CMK (cell line): ENCODE data around the gene NFKBIZ.
"Not testable (repeated sequence)": the region's sequence is repeated elsewhere in the genome, so short reads cannot be mapped to it uniquely, and the experiment has no call there.

Source experiments
- DNase-seq: peaks from one replicate; pipeline ENCODE4 v3.0.0-alpha.2; 2010; ENCODE audit warnings: low read depth

The NFKBIZ gene

DNA sequence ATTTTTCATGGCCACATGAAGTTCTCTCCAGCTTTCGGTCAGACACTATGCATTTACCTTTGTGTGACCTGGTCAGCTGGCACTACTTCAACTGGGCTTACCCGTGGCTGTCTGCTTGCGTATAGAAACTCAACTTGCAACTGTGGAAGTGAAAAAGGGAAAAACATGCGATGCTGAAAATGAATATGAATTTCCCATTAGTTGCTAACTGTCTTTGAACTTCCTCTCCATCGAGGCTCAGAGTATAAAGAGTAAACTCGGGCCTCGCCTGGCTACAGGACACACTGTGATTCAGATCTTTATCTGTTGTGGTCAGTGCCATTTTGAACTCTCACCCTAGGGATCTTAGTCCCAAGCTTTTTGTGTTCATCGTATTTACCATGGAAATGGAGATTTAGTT lies 26.8 kb downstream of the NFKBIZ start:
- DNase-seq, result no peak

DNA sequence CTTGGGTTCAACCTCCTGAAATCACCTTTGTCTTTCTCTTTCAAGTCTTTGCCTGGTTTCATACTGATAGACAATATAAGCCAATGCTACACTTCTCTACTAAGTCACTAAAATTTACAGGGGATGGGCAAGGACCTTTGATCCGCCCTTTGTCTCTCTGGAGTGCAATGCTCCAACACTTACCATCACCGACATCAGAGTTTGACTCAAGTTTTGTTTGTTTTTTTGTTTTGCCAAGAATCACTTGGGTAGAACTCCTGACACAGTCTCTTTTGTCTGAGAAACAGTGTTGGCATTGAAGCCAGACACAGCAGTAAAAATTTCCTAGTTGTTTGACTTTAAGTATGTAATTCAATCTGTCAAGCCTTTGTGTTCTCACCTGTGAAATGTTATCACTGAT lies 29.3 kb downstream of the NFKBIZ start:
- no peak for DNase-seq

DNA sequence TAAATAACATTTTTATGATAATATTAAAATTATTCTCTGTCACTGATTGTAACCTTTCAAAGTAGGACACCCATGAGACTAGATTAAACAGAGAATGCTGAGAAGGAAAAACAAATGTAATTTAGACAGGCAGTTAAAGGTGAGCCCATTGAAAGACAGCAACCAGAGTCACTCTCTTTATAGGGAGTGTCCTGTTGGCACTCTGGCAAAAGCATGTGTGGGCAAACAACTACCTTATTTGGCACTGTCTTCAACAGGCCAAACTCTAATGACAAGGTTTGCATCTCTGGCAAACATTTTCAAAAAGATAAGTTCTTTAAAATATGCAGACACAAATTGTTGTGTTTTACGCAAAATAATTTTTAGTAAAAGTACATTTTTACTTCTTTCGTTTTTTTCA lies 29.8 kb downstream of the NFKBIZ start:
- DNase-seq, result no peak

DNA sequence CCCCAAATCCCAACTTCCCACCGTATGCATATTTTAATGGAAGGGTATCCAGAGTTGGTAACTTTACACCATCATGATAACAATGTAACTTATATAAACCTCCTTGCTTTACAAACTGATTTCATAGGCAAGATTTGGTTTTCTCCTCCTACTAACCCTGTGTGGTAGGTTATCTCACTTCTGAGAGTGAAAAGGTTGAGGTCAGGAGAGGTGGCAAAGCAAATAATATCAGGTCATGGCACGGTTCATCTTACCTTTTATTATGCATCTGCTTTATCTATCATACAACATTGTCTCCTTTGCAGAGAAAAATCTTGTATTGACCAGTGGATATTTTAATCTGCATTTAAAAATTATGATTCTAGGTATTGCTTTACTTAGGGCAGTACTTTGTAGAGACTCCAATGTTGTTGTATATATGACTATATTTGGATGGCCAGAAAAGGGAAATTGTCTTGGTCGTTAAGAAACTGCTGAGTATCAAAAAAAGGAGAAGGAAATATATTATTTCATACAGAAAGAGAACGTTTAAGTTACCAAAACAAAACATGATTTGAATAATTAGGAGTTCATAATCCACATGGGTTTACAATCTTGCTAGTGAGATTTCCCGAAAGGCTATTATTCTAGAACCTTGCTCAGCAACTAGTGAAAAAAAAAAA lies 30.4 kb downstream of the NFKBIZ start:
- DNase-seq, result no peak

DNA sequence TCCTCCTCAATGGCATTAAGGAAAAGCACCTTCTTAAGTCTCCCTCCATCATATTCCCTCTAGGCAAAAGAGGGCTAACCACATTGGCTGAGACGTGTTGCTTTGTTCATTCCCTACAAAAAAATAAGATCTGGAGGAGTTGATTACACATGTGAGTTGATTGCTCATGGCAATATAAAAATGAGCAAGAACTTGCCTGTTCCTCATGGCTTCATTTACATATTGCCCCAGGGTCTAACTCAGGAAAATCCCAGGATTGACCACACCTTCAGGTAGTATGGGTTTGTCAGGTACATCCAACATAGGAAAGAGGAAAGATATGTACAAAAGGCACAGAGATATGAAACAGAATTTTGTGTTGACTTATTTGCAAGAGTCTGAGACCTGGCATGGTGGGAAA lies 35.5 kb downstream of the NFKBIZ start:
- no peak for DNase-seq

DNA sequence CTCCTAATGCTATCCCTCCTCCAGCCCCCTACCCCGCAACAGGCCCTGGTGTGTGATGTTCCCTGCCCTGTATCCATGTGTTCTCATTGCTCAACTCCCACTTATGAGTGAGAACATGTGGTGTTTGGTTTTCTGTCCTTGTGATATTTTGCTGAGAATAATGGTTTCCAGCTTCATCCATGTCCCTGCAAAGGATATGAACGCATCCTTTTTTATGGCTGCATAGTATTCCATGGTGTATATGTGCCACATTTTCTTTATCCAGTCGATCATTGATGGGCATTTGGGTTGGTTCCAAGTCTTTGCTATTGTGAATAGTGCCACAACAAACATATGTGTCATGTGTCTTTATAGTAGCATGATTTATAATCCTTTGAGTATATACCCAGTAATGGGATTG lies 36.3 kb downstream of the NFKBIZ start:
- DNase-seq, result not testable (repeated sequence)

DNA sequence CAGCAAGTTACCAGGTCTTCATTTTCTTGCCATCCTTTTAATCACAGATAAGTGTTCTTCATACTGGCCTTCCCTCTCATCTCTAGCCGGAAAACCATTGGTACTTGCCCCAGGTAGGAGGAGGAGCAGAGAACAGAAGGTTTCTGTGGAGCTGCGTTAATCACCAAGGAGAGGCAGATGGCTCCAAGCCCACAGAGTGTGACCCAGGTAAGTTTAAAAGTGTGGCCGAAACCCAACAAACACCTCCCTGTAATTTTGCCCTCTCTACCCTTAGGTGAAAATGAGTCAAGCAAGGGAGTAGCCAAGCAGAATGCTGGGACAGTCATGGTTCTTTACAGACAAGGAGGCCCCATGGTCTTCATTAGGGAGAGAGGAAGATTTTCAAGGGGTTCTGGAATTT lies 37.3 kb downstream of the NFKBIZ start:
- no peak for DNase-seq

DNA sequence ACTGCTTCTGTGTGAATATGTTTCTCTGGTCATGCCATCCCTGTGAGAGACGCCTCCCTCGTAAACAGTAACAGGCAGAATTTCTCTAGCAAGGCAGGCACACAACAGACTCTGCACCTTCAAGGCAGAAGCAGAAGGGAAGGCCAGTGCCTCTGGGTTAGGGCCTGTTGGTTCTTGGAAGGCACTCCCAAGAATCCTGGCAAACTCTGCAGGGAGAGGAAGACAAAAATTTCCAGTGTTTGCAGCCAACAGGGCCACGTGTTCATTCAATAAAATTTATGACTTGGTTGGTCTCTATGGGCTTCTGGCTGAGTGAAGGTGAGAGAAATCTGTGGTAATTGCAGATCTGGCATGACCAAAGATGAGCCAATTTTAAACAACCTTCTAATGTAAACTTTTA lies 39.3 kb downstream of the NFKBIZ start:
- no peak for DNase-seq

DNA sequence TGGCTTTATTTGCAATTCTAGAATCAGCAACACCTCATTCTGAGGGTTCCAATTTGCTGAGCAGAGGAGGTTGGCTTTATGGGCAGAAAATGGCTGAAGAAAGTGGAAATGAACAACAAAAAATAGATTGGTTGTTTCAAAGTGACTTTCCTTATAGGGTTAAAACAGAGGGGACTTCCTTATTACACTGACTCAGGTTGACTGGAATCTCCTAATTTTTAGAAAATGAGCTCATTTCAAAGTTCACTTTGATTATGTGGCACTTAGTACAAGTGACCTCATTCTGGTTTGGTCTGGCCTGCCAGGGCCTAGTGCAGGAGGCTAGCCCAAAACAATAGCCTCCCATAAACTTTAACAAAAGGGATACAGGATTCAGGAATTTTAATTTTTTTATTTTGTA lies 41.4 kb downstream of the NFKBIZ start:
- no peak for DNase-seq

DNA sequence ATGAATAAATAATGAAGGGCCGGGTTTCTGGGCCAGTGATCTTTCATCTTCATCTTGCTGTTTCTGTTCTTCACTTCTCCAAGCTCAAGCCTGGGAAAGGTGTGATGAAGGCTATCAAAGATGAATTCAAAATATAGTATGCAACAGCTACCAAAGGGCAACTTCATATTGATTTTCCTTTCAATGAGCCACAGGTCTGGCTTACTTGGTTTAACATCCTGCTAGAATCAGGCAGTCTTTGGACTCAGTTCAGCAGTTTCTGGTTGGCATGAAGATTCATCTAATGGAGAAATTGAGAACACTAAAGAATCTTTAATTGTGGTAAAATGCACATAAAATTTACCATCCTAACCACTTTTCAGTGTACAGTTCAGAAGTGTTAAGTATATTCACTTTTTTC lies 43.3 kb downstream of the NFKBIZ start:
- DNase-seq, result no peak

DNA sequence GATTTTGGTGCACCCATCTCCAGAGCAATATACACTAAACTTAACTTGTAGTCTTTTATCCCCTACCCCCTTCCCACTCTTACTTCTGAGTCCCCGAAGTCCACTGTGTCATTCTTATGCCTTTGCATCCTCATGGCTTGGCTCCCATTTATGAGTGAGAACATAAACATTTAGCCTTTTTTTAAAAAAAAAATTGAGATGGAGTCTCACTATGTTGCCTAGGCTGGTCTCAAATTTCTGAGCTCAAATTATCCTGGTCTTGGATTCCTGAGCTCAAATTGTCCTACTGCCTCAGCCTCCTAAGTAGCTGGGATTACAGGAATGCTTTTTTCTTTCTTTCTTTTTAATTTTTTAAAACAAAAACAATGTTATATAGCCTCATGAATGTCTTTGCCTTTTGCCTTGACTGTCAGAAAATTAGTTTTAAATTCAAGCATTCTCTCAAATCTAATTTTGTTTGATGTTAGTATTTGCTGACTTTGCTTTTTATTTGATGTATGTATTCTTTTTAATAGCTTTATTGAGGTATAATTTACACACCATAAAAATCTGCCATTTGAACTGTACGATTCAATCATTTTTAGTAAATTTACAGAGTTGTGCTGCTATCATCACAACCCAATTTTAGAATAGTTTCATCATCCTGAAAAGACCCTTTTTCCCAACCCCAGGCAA lies 46.9 kb downstream of the NFKBIZ start:
- no peak for DNase-seq

DNA sequence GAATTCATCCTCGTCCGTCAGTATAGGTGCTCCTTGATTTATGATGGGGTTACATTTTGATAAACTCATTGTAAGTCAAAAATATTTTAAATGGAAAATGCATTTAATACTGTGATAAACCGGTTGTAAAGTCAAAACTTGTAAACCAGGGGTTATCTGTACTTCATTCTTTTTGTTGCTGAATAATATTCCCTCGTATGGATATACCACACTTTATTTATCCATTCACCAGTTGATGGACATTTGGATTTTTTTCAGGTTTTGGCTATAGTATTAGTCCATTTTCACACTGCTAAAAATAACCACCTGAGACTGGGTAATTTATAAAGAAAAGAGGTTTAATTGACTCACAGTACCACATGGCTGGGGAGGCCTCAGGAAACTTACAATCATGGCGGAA lies 47.7 kb downstream of the NFKBIZ start:
- no peak for DNase-seq

DNA sequence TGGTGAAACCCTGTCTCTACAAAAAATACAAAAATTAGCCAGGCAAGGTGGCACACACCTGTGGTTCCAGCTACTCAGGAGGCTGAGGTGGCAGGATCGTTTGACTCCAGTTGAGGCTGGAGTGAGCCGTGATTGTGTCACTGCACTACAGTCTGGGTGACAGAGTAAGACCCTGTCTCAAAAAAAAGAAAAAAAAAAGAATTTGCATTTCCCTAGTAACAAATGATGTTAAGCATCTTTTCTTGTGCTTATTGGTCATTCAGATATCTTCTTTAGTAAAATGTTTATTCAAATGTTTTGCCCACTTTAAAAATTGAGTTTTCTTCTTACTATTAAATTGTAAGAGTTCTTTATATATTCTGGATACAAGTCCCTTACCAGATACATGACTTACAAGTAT lies 48.7 kb downstream of the NFKBIZ start:
- DNase-seq, result no peak

DNA sequence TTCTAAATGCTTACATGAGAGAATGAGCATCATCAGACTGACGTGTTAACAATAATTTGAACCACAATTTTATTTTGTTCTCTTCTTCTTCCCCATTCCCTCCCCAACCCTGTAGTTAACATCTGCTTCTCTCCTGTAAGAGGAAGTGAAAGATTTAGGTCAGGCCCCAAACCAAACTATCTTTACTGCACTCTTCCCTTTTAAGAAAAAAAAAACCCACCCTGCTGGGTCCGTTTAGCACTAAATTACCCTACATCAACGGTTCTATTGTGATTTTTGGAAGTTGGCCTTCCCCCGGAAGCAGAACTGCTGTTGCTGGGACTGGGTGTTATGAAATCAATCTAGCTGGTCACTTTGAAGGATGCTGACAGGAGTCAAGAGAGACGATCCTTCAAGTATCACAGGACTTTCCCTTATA lies 49.4 kb downstream of the NFKBIZ start:
- DNase-seq, result no peak

DNA sequence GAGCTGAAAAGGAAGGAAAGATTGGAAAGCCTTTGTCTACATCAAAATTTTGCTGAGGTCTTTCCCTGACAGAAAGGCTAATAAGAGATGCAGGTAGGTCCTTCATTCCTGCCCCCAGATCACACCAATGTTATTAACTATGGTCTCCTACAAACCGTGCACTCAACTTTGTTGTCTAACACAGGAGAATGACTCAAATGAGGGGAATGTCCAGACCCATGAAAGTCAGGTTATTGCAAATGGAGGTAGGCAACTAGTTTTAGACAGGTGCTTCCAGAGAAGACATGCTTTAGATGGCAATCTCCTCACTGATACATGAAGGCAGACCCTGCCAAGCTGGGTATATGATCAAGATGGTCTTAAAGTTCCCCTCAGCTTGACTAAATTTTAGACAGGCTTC lies 51.0 kb downstream of the NFKBIZ start:
- DNase-seq, result no peak

DNA sequence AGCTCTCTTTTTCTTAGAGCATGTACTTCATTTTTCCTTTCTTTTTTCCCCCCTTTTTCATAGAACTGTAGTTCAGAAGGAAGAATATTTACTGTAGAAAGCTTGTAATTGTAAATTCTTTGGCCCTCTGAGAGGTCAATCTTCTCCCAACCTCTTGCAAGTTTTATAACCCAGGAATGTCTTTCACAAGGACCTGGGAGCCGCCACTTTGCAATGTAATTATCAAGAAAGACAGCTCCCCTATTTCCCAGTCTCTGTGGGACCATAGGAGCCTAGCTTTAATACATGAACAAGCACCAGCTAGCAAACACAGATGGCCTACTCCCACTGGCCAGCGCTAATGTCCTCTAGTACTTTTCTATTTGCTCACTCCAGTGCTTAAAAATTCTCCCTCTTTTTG lies 51.4 kb downstream of the NFKBIZ start:
- no peak for DNase-seq

DNA sequence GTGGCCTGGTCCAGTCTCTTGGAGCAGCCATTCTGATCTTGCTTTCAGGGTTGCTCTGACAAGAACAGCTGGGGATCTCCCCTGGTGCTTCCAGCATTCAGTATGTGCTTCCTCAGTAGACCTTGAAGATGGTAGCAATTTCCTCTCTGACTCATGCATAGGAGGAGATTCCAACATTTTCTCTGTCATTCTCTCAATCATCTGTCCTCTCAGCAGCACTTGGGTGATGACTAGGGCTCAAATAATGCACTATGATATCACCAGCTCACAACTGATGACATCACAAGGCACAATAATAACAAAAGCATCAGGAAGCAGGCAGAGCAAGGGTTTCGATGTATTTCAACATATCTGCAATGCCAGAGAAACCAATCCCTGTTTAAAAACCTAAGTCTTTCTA lies 52.7 kb downstream of the NFKBIZ start:
- DNase-seq, result no peak

DNA sequence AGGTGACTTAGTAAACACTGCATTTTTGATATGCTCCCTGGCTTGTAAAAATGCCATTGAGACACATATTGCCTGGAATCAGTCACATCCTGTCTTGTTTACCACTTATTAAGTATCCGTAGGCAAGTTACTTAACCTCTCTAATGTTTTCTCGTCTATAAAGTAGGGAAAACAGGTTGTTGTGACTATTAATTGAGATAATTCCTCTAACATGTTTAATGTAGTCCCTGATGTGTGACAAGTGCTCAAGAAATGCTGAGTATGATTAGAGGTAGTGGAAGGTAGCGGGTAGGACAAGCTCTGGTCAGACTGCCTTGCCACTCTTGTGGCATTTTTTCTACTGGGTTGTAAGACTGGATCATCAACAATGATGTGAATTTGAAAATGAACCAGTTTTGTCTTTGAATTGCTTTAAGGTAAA lies 54.1 kb downstream of the NFKBIZ start:
- DNase-seq, result no peak

DNA sequence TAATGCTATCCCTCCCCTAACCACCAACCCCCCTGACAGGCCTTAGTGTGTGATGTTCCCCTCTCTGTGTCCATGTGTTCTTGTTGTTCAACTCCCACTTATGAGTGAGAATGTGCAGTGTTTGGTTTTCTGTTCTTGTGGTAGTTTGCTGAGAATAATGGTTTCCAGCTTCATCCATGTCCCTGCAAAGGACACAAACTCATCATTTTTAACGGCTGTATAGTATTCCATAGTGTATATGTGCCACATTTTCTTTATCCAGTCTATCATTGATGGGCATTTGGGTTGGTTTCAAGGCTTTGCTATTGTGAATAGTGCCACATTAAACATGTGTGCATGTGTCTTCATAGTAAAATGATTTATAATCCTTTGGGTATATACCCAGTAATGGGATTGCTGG lies 56.3 kb downstream of the NFKBIZ start:
- DNase-seq, result not testable (repeated sequence)
